Fibroblast of lung (primary cell): ENCODE data around the gene NLRC3. TPM values are rescaled to one million over a fixed set of nuclear protein-coding genes. Genes with fewer than 3 reads are reported as not detected.

Experiments
- DNase-seq, 2 donors: peaks; one replicate each; pipeline versions ENCODE4 v3.0.0 to v3.0.0-alpha.2; 2010; ENCODE audit warnings: low read depth in 2 of 2
- H2AFZ ChIP-seq: 2 replicates; pipeline ENCODE4 v1.5.1; 2012; ENCODE audit warnings: low read length, control low read depth, inconsistent platforms
- H3K27ac ChIP-seq: 2 replicates; pipeline ENCODE4 v1.5.1; 2011; ENCODE audit warnings: low read length, control low read depth; ENCODE audit not compliant: insufficient read depth
- H3K27me3 ChIP-seq: 2 replicates; pipeline ENCODE4 v1.5.1; 2011; ENCODE audit warnings: mild to moderate bottlenecking, low read length; ENCODE audit not compliant: control insufficient read depth, insufficient read depth
- H3K36me3 ChIP-seq: 2 replicates; pipeline ENCODE4 v1.5.1; 2011; ENCODE audit warnings: low read length; ENCODE audit not compliant: control insufficient read depth, insufficient read depth
- H3K4me1 ChIP-seq: 2 replicates; pipeline ENCODE4 v1.5.1; 2011; ENCODE audit warnings: low read length; ENCODE audit not compliant: control insufficient read depth, insufficient read depth; ENCODE audit errors: extremely low read depth
- H3K4me2 ChIP-seq: 2 replicates; pipeline ENCODE4 v1.5.1; 2011; ENCODE audit warnings: low read length, control low read depth; ENCODE audit not compliant: insufficient read depth; ENCODE audit errors: extremely low read depth
- H3K4me3 ChIP-seq, 4 experiments: fragments of 200-600 bp in 1 of 4; sonication (generic) in 1 of 4; replicated peaks in 1 of 4; 2 replicates each; pipeline ENCODE4 v1.5.1; 2011 to 2016; ENCODE audit warnings: low read length in 4 of 4, low read depth in 3 of 4, mild to moderate bottlenecking in 3 of 4, control low read depth in 2 of 4, inconsistent platforms in 1 of 4, mixed read lengths in 1 of 4; ENCODE audit not compliant: insufficient read depth in 1 of 4; ENCODE audit errors: control extremely low read depth in 1 of 4
- H3K79me2 ChIP-seq: 2 replicates; pipeline ENCODE4 v1.5.1; 2012; ENCODE audit warnings: mild to moderate bottlenecking, low read length, inconsistent platforms; ENCODE audit not compliant: control insufficient read depth, insufficient read depth
- H3K9ac ChIP-seq: 2 replicates; pipeline ENCODE4 v1.5.1; 2011; ENCODE audit warnings: mild to moderate bottlenecking, low read length, control low read depth; ENCODE audit not compliant: insufficient read depth
- H3K9me3 ChIP-seq: 2 replicates; pipeline ENCODE4 v1.5.1; 2012; ENCODE audit warnings: low read depth, low read length; ENCODE audit not compliant: control insufficient read depth, insufficient read depth
- H4K20me1 ChIP-seq: 2 replicates; pipeline ENCODE4 v1.5.1; 2011; ENCODE audit warnings: low read length; ENCODE audit not compliant: control insufficient read depth, insufficient read depth; ENCODE audit errors: extremely low read depth
- EZH2 ChIP-seq: IDR thresholded peaks from 2 replicates; pipeline ENCODE4 v1.5.1; 2012; ENCODE audit warnings: low read length, control low read depth, mild to moderate bottlenecking; ENCODE audit errors: missing control alignments
- polyA plus RNA-seq, 2 donors: library from polyadenylated mRNA; depleted of rRNA in 1 of 2; stranded (reverse) in 1 of 2; unstranded in 1 of 2; fragments of >200 nt; gene quantifications; 2 replicates each; pipeline ENCODE4 v1.2.1, GENCODE V29; 2011 to 2012; ENCODE audit warnings: missing spikeins in 1 of 2
- total RNA-seq: library from RNA; depleted of rRNA; stranded (reverse); fragments of >200 nt; gene quantifications from 2 replicates; pipeline ENCODE4 v1.2.1, GENCODE V29; 2014
- TF ChIP-seq, protein P1 (sequence below), 2 donors: IDR thresholded peaks in 1 of 2; conservative IDR thresholded peaks in 1 of 2; 1 replicate in 1 of 2; 2 replicates in 1 of 2; pipeline ENCODE4 v1.5.1; 2011 to 2012; ENCODE audit warnings: low read length in 2 of 2, control low read depth in 1 of 2, inconsistent platforms in 1 of 2, low read depth in 1 of 2, mild to moderate bottlenecking in 1 of 2

Gene NLRC3
- total and polyA plus RNA-seq, 2 donors (not counting 1 experiment from before 2014, with no cell fraction given) = 0.17 TPM; not detected in 1

GRCh38 chr16:3589001-3589400 is 11.8 kb upstream of the NLRC3 start:
- TF ChIP-seq, protein P1, sequence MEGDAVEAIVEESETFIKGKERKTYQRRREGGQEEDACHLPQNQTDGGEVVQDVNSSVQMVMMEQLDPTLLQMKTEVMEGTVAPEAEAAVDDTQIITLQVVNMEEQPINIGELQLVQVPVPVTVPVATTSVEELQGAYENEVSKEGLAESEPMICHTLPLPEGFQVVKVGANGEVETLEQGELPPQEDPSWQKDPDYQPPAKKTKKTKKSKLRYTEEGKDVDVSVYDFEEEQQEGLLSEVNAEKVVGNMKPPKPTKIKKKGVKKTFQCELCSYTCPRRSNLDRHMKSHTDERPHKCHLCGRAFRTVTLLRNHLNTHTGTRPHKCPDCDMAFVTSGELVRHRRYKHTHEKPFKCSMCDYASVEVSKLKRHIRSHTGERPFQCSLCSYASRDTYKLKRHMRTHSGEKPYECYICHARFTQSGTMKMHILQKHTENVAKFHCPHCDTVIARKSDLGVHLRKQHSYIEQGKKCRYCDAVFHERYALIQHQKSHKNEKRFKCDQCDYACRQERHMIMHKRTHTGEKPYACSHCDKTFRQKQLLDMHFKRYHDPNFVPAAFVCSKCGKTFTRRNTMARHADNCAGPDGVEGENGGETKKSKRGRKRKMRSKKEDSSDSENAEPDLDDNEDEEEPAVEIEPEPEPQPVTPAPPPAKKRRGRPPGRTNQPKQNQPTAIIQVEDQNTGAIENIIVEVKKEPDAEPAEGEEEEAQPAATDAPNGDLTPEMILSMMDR (conservative IDR thresholded peaks at IDR 0.05 in 1 of 2, IDR thresholded peaks at IDR 0.05 in 1 of 2; ENCODE audit: low read depth in 1 of 2, low read length in 2 of 2) = no peak
- TF ChIP-seq EZH2 = no peak
- H3K4me1 ChIP-seq = no peaks in the 10 kb centered on the region
- H3K27me3 ChIP-seq = no peaks in the 10 kb centered on the region
- no peak overlapping the region for H3K9ac ChIP-seq
- H3K36me3 ChIP-seq = peaks cover 2% of the 10 kb centered on the region
- no peaks in the 10 kb centered on the region for H4K20me1 ChIP-seq
- no peak overlapping the region for H3K4me2 ChIP-seq
- no peaks in the 10 kb centered on the region for H3K9me3 ChIP-seq
- no peak overlapping the region for H3K4me3 ChIP-seq
- no peak overlapping the region for H3K27ac ChIP-seq
- no peak for DNase-seq
- H3K79me2 ChIP-seq = no peaks in the 10 kb centered on the region
- H2AFZ ChIP-seq = no peak overlapping the region

GRCh38 chr16:3587547-3588110 is 10.4 kb upstream of the NLRC3 start:
- no peak overlapping the region for H3K27ac ChIP-seq
- H3K79me2 ChIP-seq = no peaks in the 10 kb centered on the region
- no peaks in the 10 kb centered on the region for H3K9me3 ChIP-seq
- no peak overlapping the region for H3K4me3 ChIP-seq
- H3K27me3 ChIP-seq = no peaks in the 10 kb centered on the region
- TF ChIP-seq, protein P1 (conservative IDR thresholded peaks at IDR 0.05 in 1 of 2, IDR thresholded peaks at IDR 0.05 in 1 of 2; ENCODE audit: low read depth in 1 of 2, low read length in 2 of 2) = no peak
- TF ChIP-seq EZH2 = no peak
- no peaks in the 10 kb centered on the region for H3K4me1 ChIP-seq
- H3K9ac ChIP-seq = no peak overlapping the region
- peaks cover 4% of the 10 kb centered on the region for H3K36me3 ChIP-seq
- no peaks in the 10 kb centered on the region for H4K20me1 ChIP-seq
- H2AFZ ChIP-seq = no peak overlapping the region
- DNase-seq = no peak
- no peak overlapping the region for H3K4me2 ChIP-seq

DNA sequence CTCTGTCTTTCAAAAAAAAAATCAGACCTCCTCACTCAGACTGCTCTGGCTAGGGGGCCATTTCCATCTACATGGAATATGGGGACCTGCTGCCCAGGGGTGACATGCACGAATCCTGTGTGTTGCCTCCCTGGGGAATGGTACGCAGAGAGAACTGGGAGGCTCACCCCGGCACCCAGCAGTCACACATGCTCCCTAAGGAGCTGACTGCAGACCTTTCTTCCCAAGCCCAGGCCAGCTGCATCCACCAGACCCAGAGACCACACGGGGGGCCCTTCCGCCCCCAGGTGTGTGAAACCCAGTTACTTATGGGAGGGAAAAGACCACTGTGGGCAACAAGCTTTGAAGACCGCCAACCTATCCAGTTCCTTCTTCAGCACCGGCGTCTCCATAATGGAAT is 7.2 kb upstream of the NLRC3 start:
- Histone ChIP-seq H2AFZ (no peak overlapping the region), H3K27me3 (no peaks in the 10 kb centered on the region), H3K9ac (no peak overlapping the region), H3K4me2 (no peak overlapping the region), H3K79me2 (no peaks in the 10 kb centered on the region), H4K20me1 (no peaks in the 10 kb centered on the region), H3K9me3 (no peaks in the 10 kb centered on the region), H3K36me3 (peaks cover 2% of the 10 kb centered on the region), H3K27ac (no peak overlapping the region), H3K4me1 (no peaks in the 10 kb centered on the region), H3K4me3 (no peak overlapping the region)
- TF ChIP-seq, protein P1 (conservative IDR thresholded peaks at IDR 0.05 in 1 of 2, IDR thresholded peaks at IDR 0.05 in 1 of 2; ENCODE audit: low read depth in 1 of 2, low read length in 2 of 2) = no peak
- no peak for TF ChIP-seq EZH2
- DNase-seq = no peak
